SU-DHL-6 (cell line): ENCODE results near the gene WNK1.

Source experiments
- H2AFZ ChIP-seq: fragments of 200-600 bp; sonication (generic); 2 replicates; pipeline ENCODE4 v1.6.1; 2014; ENCODE audit warnings: low read depth, mild to moderate bottlenecking, moderate library complexity, mixed read lengths, antibody characterized with exemption, low read length; ENCODE audit not compliant: severe bottlenecking
- H3F3A ChIP-seq: fragments of 200-600 bp; shearing (Covaris generic); 2 replicates; pipeline ENCODE4 v1.6.0; 2016; ENCODE audit warnings: antibody characterized with exemption, mild to moderate bottlenecking; ENCODE audit not compliant: insufficient read depth
- H3K27ac ChIP-seq: fragments of 200-600 bp; sonication (generic); 2 replicates; pipeline ENCODE4 v1.5.1; 2016; ENCODE audit warnings: low read depth, mild to moderate bottlenecking, low read length, moderate library complexity, mixed read lengths
- H3K27me3 ChIP-seq: fragments of 200-600 bp; sonication (generic), shearing (Covaris generic); 2 replicates; pipeline ENCODE4 v1.6.0; 2014; ENCODE audit warnings: mild to moderate bottlenecking, low read length
- H3K36me3 ChIP-seq: fragments of 200-600 bp; sonication (generic); 2 replicates; pipeline ENCODE4 v1.6.1; 2014; ENCODE audit warnings: mild to moderate bottlenecking, low read length, mixed read lengths
- H3K4me2 ChIP-seq: fragments of 300-600, 200-600 bp; shearing (Covaris generic), sonication (generic); 2 replicates; pipeline ENCODE4 v1.6.0; 2014; ENCODE audit warnings: low read length, low read depth, mild to moderate bottlenecking; ENCODE audit not compliant: poor library complexity, severe bottlenecking
- H3K4me3 ChIP-seq: fragments of 200-600 bp; sonication (generic); 2 replicates; pipeline ENCODE4 v1.5.1; 2014; ENCODE audit warnings: antibody characterized with exemption, low read length, mild to moderate bottlenecking, mixed read lengths; ENCODE audit not compliant: insufficient read depth, poor library complexity, severe bottlenecking
- H3K79me2 ChIP-seq: fragments of 200-600 bp; sonication (generic); 2 replicates; pipeline ENCODE4 v1.6.1; 2014; ENCODE audit warnings: mild to moderate bottlenecking, low read length, moderate library complexity; ENCODE audit not compliant: insufficient read depth
- H3K9ac ChIP-seq: fragments of 200-600 bp; sonication (generic); 2 replicates; pipeline ENCODE4 v1.7.0; 2014; ENCODE audit warnings: mild to moderate bottlenecking, low read length
- H3K9me2 ChIP-seq: fragments of 200-600 bp; sonication (generic); replicated peaks from 2 replicates; pipeline ENCODE4 v1.6.1; 2014; ENCODE audit warnings: low read length; ENCODE audit not compliant: insufficient read depth
- H3K9me3 ChIP-seq: fragments of 200-600 bp; sonication (generic); 2 replicates; pipeline ENCODE4 v1.6.1; 2014; ENCODE audit warnings: low read length, mixed read lengths; ENCODE audit not compliant: insufficient read depth
- H4K20me1 ChIP-seq: fragments of 200-600 bp; sonication (generic); 2 replicates; pipeline ENCODE4 v1.6.1; 2014; ENCODE audit warnings: low read depth, mild to moderate bottlenecking, antibody characterized with exemption, low read length, moderate library complexity, mixed read lengths
- EZH2phosphoT487 ChIP-seq: fragments of 200-600 bp; sonication (generic), shearing (Covaris generic); conservative IDR thresholded peaks from 2 replicates; pipeline ENCODE4 v1.6.1; 2018; ENCODE audit warnings: mild to moderate bottlenecking, antibody characterized with exemption, low read length, moderate library complexity, mixed read lengths
- TF ChIP-seq, protein P1 (sequence below): fragments of 200-600 bp; sonication (generic); IDR thresholded peaks from one replicate; pipeline ENCODE4 v1.5.1; 2017; ENCODE audit warnings: antibody characterized with exemption, mild to moderate bottlenecking, low read length, moderate library complexity; ENCODE audit not compliant: insufficient read depth, poor library complexity, severe bottlenecking

WNK1 gene

DNA sequence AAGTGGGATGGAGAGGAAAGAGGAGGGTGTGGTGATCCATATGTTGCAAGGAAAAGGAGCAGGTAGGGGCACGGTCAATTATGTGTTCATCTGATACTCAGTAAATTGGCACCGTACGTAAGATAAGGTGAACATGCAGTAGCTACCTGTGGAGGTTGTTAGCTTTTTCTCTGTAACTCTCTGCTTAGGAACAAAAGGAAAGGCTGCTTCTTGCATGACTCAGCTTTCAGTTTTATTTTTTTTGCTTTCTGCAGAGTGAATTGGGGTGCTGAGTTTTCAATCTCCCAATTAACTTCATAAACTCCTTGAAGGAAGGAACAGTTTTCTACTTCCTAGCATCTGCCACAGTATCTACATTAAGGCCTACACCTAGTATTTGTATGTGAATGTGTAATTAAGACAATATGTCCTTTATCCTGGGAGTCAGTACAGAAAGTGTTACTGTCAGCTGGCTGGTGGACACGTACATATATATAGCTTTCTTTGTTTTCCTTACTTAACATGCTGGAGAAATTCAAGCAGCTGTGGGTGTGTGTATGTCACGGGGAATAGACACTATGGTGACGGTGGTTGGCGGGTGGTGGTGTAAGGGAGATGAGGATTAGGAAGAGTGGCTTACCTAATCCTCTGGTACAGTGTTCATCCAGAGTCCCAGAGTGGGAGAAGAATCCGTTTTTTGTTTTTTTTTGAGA lies 40.1 kb upstream of the WNK1 start:
- H2AFZ ChIP-seq, result no peak overlapping the region
- TF ChIP-seq, protein P1, sequence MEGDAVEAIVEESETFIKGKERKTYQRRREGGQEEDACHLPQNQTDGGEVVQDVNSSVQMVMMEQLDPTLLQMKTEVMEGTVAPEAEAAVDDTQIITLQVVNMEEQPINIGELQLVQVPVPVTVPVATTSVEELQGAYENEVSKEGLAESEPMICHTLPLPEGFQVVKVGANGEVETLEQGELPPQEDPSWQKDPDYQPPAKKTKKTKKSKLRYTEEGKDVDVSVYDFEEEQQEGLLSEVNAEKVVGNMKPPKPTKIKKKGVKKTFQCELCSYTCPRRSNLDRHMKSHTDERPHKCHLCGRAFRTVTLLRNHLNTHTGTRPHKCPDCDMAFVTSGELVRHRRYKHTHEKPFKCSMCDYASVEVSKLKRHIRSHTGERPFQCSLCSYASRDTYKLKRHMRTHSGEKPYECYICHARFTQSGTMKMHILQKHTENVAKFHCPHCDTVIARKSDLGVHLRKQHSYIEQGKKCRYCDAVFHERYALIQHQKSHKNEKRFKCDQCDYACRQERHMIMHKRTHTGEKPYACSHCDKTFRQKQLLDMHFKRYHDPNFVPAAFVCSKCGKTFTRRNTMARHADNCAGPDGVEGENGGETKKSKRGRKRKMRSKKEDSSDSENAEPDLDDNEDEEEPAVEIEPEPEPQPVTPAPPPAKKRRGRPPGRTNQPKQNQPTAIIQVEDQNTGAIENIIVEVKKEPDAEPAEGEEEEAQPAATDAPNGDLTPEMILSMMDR, result no peak
- TF ChIP-seq EZH2phosphoT487, result no peak
- no peak overlapping the region for H3K9ac ChIP-seq
- H4K20me1 ChIP-seq, result no peaks in the 10 kb centered on the region
- no peaks in the 10 kb centered on the region for H3K36me3 ChIP-seq
- H3K27ac ChIP-seq, result no peak overlapping the region
- no peak overlapping the region for H3K4me2 ChIP-seq
- H3F3A ChIP-seq, result no peaks in the 10 kb centered on the region
- H3K27me3 ChIP-seq, result no peaks in the 10 kb centered on the region
- H3K9me2 ChIP-seq, result no peaks in the 10 kb centered on the region
- no peaks in the 10 kb centered on the region for H3K79me2 ChIP-seq
- H3K4me3 ChIP-seq, result no peak overlapping the region
- H3K9me3 ChIP-seq, result no peaks in the 10 kb centered on the region

GRCh38 chr12:713281-713875 lies 39.0 kb upstream of the WNK1 start:
- Histone ChIP-seq H3F3A (no peaks in the 10 kb centered on the region), H3K4me2 (no peak overlapping the region), H3K4me3 (no peak overlapping the region), H3K79me2 (no peaks in the 10 kb centered on the region), H2AFZ (no peak overlapping the region), H3K27ac (no peak overlapping the region), H3K27me3 (no peaks in the 10 kb centered on the region), H3K9me2 (no peaks in the 10 kb centered on the region), H3K36me3 (no peaks in the 10 kb centered on the region), H3K9me3 (no peaks in the 10 kb centered on the region), H4K20me1 (no peaks in the 10 kb centered on the region), H3K9ac (no peak overlapping the region)
- TF ChIP-seq, protein P1, result no peak
- no peak for TF ChIP-seq EZH2phosphoT487

DNA sequence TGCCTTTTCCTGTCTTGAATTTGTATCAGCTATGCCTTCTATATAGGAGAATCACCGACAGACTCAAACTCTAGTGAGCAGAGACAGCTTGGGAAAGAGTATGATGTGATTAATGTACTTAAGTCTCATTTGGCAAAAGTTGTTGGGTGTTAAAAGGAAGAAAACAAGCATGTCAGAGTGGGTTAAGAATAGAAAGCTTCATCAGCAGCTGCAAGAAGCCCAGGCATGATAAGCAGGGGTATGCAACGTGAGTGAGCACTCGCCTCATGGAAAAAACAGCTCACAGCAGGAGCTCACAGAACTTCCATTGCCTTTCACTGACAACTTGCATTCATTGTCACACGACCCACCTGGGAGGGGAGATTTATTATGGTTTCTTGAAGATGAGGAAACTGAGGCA lies 35.9 kb upstream of the WNK1 start:
- Histone ChIP-seq H3K4me3 (no peak overlapping the region), H3K9me2 (no peaks in the 10 kb centered on the region), H3K27me3 (no peaks in the 10 kb centered on the region), H3K4me2 (no peak overlapping the region), H3K9ac (no peak overlapping the region), H3K36me3 (no peaks in the 10 kb centered on the region), H2AFZ (no peak overlapping the region), H3F3A (no peaks in the 10 kb centered on the region), H3K79me2 (no peaks in the 10 kb centered on the region), H3K9me3 (no peaks in the 10 kb centered on the region), H4K20me1 (no peaks in the 10 kb centered on the region), H3K27ac (no peak overlapping the region)
- no peak for TF ChIP-seq EZH2phosphoT487
- TF ChIP-seq, protein P1, result no peak
